ENCODE measurements around the gene ACSS1.

DNA sequence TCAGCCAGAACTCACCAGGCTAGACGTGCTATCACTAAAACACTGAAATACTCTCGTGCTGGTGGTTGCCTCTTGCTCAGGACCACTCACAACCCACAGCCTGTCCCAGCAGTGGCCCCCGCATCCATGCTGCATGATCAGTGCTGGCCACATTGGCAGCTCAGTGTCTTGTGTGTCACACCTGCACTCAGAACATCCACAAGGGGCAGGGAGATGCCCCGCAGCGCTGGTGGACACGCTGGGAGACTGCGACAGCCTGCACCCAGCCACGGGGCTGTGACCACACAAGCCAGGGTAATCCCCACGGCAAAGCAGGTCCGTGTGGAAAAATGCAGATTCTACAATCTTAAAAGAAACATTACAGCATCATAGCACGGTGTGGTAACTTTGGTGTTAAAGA, 41.5 kb downstream of the ACSS1 start:
- TF ChIP-seq, protein P1, sequence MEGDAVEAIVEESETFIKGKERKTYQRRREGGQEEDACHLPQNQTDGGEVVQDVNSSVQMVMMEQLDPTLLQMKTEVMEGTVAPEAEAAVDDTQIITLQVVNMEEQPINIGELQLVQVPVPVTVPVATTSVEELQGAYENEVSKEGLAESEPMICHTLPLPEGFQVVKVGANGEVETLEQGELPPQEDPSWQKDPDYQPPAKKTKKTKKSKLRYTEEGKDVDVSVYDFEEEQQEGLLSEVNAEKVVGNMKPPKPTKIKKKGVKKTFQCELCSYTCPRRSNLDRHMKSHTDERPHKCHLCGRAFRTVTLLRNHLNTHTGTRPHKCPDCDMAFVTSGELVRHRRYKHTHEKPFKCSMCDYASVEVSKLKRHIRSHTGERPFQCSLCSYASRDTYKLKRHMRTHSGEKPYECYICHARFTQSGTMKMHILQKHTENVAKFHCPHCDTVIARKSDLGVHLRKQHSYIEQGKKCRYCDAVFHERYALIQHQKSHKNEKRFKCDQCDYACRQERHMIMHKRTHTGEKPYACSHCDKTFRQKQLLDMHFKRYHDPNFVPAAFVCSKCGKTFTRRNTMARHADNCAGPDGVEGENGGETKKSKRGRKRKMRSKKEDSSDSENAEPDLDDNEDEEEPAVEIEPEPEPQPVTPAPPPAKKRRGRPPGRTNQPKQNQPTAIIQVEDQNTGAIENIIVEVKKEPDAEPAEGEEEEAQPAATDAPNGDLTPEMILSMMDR (IDR thresholded peaks at IDR 0.05) = no peak
- no peak for TF ChIP-seq POLR2A (IDR thresholded peaks at IDR 0.05)
